NCI-H226 (cell line): Measurements from ENCODE around the gene WRAP73.
A peak's percentile ranks its signal among the peaks of the same experiment; 100 is the strongest.

Source experiments
- DNase-seq: peaks from one replicate; pipeline ENCODE4 v3.0.0-alpha.2; 2015

The WRAP73 gene, protein sequence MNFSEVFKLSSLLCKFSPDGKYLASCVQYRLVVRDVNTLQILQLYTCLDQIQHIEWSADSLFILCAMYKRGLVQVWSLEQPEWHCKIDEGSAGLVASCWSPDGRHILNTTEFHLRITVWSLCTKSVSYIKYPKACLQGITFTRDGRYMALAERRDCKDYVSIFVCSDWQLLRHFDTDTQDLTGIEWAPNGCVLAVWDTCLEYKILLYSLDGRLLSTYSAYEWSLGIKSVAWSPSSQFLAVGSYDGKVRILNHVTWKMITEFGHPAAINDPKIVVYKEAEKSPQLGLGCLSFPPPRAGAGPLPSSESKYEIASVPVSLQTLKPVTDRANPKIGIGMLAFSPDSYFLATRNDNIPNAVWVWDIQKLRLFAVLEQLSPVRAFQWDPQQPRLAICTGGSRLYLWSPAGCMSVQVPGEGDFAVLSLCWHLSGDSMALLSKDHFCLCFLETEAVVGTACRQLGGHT

GRCh38 chr1:3649342-3650247 is at the start of gene WRAP73:
Gene WRAP73, minus strand, starts transcription at chr1:3650103. Its CDS starts 104 bp downstream, at chr1:3649999.
- DNase-seq: peak; percentile 92

DNA sequence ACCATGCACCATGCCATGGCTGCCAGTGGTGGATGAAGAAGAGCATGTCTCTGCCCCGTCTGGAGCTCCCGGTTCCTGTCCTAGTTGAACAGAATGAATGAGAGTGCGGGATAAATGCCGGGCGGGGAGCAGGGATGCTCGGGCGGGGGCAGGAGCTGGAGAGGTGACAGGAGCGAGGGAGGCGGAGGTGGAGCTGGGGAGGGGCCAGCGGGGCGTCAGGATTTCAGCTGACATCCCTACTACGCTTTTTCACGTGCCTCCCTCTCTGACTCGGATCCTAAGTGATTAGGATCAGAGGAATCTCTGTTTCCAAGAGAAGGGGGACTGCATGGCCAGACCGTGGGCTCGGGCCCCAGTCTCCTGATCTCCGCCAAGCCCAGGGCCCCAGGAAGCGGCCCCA is 49.7 kb upstream of the WRAP73 start:
- DNase-seq: no peak

GRCh38 chr1:3698660-3699408 is 48.9 kb upstream of the WRAP73 start:
- DNase-seq: no peak

DNA sequence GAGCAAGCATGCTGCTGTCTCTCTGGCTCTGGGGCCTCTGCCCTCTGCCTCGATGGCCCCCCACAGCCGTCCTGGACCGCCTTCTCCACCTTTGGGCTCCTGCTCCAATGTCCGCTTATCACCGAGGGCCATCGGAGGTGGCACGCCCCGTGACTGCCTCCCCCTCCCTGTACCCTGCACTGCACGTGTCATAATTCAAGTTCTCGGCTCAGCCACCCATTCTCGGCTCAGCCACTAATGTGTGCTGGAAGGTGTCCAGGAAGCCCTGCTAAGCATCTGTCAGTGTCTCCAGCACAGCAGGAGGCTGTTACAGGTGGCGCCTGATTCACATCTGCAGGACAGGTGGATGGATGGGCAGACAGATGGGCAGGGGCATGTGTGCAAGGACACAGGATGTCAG is 47.9 kb upstream of the WRAP73 start:
- DNase-seq: no peak

DNA sequence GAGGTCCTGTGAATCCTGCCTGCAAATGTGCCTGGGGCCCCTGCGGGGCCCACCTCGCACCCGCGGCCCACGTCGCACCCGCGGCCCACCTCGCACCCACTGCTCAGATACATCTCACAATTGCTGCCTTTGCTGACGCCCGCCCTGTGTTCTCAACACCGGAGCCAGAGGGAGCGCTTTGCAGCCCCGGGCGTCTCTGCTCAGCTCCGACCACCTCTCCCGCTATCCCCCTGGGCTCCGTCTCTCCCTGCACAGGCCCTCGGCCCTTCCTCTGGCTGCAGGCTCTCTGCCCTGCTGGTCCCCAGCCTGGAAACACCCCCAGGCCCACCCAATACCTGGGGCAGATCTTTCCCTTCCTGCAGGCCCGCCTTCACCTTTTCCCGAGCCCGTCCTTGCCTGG is 47.2 kb upstream of the WRAP73 start:
- DNase-seq: no peak

DNA sequence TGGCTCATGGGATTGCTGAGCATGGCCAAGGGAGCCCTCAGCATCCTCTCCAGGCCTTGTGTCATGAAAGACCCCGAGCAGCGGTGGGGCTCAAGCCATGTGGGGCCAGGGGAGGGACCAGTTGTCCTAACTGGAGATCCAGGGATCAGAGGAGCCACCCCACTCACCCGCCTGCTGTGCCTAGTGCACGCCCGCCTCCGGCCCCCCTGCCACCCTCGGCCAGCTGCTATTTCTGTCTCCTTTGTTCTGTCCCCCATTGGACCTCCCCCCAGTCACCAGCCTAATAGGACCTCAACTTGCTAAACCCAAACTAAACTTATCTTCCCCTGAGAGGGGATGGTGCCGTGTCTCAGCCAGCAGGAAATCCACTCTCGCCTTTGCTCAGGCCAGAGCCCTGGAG is 46.8 kb upstream of the WRAP73 start:
- no peak for DNase-seq

GRCh38 chr1:3695326-3696217 is 45.7 kb upstream of the WRAP73 start:
- peak; percentile 15 for DNase-seq

DNA sequence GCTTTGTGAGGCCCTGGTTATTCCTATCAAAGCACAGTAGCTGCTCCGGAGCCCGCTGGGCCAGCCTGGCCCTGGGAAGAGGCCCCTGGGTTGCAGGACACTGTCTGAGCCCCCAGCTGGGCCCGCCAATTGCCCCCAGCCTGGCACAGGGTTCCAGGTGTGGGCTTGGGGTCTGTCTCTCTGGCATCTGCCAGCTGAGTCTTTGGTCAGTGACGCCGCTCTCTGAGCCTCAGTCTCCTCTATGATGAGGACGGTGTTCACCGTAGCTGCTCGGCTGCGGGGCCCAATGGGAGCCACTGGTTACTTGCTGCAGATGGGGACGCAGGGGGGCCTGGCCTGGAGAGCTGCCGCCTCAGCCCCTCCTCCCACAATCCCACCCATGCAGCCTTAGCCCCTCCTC is 43.4 kb upstream of the WRAP73 start:
- no peak for DNase-seq

DNA sequence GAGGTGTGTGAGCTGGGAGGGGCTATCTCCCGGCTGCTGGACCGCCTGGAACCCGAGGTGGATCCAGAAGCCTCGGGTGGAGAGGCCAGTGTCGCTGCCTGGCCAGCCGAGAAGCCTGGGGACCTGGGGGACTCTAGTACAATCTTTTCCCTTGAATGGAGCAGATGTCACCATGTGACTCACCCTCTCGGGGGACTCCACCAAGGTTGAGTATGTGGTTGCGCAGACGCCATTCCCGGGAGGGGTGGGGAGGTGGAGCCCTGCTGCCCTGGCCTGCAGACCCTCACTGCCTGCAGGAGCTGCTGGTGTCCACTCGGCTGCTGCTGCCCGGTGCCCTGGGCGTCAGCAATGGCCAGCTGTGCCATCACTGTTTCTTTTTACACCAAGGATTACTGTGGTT is 42.7 kb upstream of the WRAP73 start:
- no peak for DNase-seq

DNA sequence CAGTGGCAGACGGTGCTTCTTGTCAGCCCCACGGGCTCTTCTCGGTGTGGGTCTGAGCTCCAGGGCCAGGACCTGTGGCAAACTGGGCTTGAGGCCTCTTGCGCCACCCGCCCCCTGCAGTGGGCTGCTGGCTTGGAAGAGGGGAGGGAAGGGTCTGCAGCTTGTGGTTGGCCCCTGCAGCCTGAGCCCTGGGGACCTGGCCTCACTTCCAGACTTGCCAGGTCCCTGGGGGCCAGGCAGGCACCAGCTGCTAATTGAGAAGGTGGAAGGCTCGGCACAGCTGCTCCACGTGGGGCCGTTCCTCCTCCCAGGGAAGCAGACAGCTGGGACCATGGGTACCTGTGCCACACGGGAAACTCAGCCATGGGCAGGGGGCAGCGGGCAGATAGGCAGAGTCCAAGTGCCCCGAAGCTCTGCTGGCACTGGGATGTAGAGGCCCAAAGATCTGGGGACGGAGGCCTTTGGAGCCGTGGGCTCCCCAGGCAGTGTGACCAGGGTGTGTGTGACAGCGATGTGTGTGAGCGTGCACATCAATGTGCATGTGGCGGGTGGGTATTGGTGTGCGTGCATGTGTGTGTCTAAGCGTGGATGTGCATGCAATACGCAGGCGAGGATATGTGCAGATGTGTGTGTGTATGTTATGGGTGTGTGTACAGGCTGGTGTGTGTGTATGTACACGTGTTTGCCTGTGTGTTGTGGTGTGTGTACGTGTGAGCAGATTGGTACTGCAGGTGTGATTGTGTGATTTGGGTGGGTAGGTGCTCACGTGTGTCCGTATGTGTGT is 41.7 kb upstream of the WRAP73 start:
- no peak for DNase-seq

- no peak for DNase-seq
Observed at GRCh38 chr1:3690282-3691065, 40.6 kb upstream of the WRAP73 start.

- DNase-seq: no peak
Observed at GRCh38 chr1:3689138-3689750, 39.3 kb upstream of the WRAP73 start.

GRCh38 chr1:3688356-3689137 is 38.6 kb upstream of the WRAP73 start:
- DNase-seq: no peak

- DNase-seq: no peak
Observed at GRCh38 chr1:3687504-3687903, 37.6 kb upstream of the WRAP73 start.

DNA sequence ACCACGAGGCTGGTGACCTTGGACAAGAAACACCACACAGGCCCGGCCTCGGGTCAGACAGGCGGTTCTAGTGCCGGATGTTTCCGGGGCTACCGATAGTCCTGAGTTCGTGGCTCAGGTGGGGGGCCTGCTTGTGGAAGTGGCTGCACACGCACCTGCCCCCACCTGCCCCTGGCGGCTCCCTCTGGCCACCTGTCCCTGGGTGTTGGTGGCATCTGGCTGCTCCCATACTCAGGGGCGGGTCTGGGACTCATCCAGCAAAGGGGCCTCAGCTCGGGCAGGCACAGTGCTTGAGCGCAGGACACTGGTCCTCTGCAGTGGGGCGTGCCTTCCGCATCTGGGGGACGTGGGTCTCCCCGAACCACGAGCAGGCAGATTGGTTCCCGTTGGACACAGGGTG is 36.0 kb upstream of the WRAP73 start:
- DNase-seq: no peak

GRCh38 chr1:3685222-3685621 is 35.3 kb upstream of the WRAP73 start:
- DNase-seq: no peak

DNA sequence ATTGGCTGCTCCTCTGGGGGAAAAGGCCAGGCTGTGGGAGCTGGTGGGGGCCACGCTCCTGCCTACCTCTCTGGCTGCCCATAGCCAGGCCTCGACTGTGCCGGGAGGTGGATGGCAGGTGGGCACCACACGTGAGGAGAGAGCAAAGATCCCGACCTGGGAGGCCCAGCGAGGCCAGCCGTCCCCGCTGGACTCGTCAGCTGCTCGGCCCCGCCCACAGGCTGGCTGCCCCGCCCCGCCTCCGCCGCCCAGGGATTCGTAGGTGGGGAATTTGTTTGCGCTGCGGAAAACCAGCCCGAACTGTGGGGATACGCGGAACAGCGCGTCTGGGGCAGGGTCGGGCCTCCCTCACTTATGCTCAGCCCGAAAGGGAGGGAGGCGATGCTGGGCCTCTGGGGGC is 34.1 kb upstream of the WRAP73 start:
- no peak for DNase-seq

DNA sequence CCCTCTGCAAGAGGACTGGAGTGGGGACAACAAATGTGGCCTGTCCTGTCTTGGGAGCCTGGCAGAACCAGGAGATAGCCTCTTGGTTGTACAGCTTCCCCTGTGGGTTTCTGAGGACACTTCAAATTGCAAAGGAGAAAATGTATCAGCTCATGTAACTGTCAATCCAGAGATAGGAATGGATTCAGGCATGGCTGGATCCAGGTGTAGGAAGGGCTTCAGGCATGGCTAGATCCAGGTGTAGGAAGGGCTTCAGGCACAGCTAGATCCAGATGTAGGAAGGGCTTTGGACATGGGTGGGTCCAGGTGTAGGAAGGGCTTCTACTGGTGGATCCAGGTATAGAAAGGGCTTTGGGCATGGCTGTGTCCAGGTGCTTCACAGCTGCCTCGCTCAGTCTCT is 33.3 kb upstream of the WRAP73 start:
- DNase-seq: no peak
